Measurements from ENCODE around the gene POLR2J2. TPM values are rescaled to one million over a fixed set of nuclear protein-coding genes. Genes with fewer than 3 reads are reported as not detected.
"Not testable (repeated sequence)": the region's sequence is repeated elsewhere in the genome, so short reads cannot be mapped to it uniquely, and the experiment has no call there.

POLR2J2 gene
- total RNA-seq, 1 donor from 2014 or later, result 8.9 TPM

GRCh38 chr7:102643404-102643803 is 28.1 kb downstream of the POLR2J2 start:
- H3K4me1 Mint-ChIP-seq (ENCODE audit: low read depth); H3K4me3 Mint-ChIP-seq (ENCODE audit: low read depth); H3K27me3 Mint-ChIP-seq; H3K36me3 Mint-ChIP-seq (ENCODE audit: insufficient read depth); DNase-seq (ENCODE audit: low spot score, unreplicated experiment); H3K9me3 Mint-ChIP-seq (ENCODE audit: low read depth); H3K27ac Mint-ChIP-seq: not testable (repeated sequence)

GRCh38 chr7:102642691-102643090 is 28.8 kb downstream of the POLR2J2 start, which contains the start of gene UPK3BL1:
Gene UPK3BL1 (minus strand): TSS chr7:102642791. CDS start chr7:102642741, 50 bp downstream.
- DNase-seq (ENCODE audit: low spot score, unreplicated experiment); H3K27ac Mint-ChIP-seq; H3K27me3 Mint-ChIP-seq; H3K36me3 Mint-ChIP-seq (ENCODE audit: insufficient read depth); H3K4me3 Mint-ChIP-seq (ENCODE audit: low read depth); H3K4me1 Mint-ChIP-seq (ENCODE audit: low read depth); H3K9me3 Mint-ChIP-seq (ENCODE audit: low read depth): not testable (repeated sequence)

- H3K27ac Mint-ChIP-seq; DNase-seq (ENCODE audit: low spot score, unreplicated experiment); H3K36me3 Mint-ChIP-seq (ENCODE audit: insufficient read depth); H3K4me1 Mint-ChIP-seq (ENCODE audit: low read depth); H3K27me3 Mint-ChIP-seq; H3K9me3 Mint-ChIP-seq (ENCODE audit: low read depth); H3K4me3 Mint-ChIP-seq (ENCODE audit: low read depth): not testable (repeated sequence)
These were observed 32.6 kb downstream of the POLR2J2 start for GRCh38 chr7:102638848-102639247.

- H3K36me3 Mint-ChIP-seq (ENCODE audit: insufficient read depth); H3K4me3 Mint-ChIP-seq (ENCODE audit: low read depth); H3K9me3 Mint-ChIP-seq (ENCODE audit: low read depth); DNase-seq (ENCODE audit: low spot score, unreplicated experiment); H3K27me3 Mint-ChIP-seq; H3K27ac Mint-ChIP-seq; H3K4me1 Mint-ChIP-seq (ENCODE audit: low read depth): not testable (repeated sequence)
These were observed 34.5 kb downstream of the POLR2J2 start for GRCh38 chr7:102636956-102637355.

- H3K4me3 Mint-ChIP-seq (ENCODE audit: low read depth); H3K36me3 Mint-ChIP-seq (ENCODE audit: insufficient read depth); H3K9me3 Mint-ChIP-seq (ENCODE audit: low read depth); H3K4me1 Mint-ChIP-seq (ENCODE audit: low read depth); H3K27me3 Mint-ChIP-seq; H3K27ac Mint-ChIP-seq; DNase-seq (ENCODE audit: low spot score, unreplicated experiment): not testable (repeated sequence)
These were observed 36.1 kb downstream of the POLR2J2 start for GRCh38 chr7:102635354-102635753.

- not testable (repeated sequence) for H3K27ac Mint-ChIP-seq; H3K27me3 Mint-ChIP-seq; H3K9me3 Mint-ChIP-seq (ENCODE audit: low read depth); H3K36me3 Mint-ChIP-seq (ENCODE audit: insufficient read depth); H3K4me3 Mint-ChIP-seq (ENCODE audit: low read depth); H3K4me1 Mint-ChIP-seq (ENCODE audit: low read depth); DNase-seq (ENCODE audit: low spot score, unreplicated experiment)
These were observed 37.2 kb downstream of the POLR2J2 start for GRCh38 chr7:102634299-102634698.

GRCh38 chr7:102630622-102631021 is 40.8 kb downstream of the POLR2J2 start:
- H3K27me3 Mint-ChIP-seq; H3K27ac Mint-ChIP-seq; H3K4me3 Mint-ChIP-seq (ENCODE audit: low read depth); DNase-seq (ENCODE audit: low spot score, unreplicated experiment); H3K9me3 Mint-ChIP-seq (ENCODE audit: low read depth); H3K36me3 Mint-ChIP-seq (ENCODE audit: insufficient read depth); H3K4me1 Mint-ChIP-seq (ENCODE audit: low read depth): not testable (repeated sequence)

- not testable (repeated sequence) for H3K36me3 Mint-ChIP-seq (ENCODE audit: insufficient read depth); H3K4me3 Mint-ChIP-seq (ENCODE audit: low read depth); H3K4me1 Mint-ChIP-seq (ENCODE audit: low read depth); H3K27ac Mint-ChIP-seq; H3K27me3 Mint-ChIP-seq; DNase-seq (ENCODE audit: low spot score, unreplicated experiment); H3K9me3 Mint-ChIP-seq (ENCODE audit: low read depth)
These were observed 44.1 kb downstream of the POLR2J2 start for GRCh38 chr7:102627271-102627904.

- not testable (repeated sequence) for H3K4me3 Mint-ChIP-seq (ENCODE audit: low read depth); H3K4me1 Mint-ChIP-seq (ENCODE audit: low read depth); DNase-seq (ENCODE audit: low spot score, unreplicated experiment); H3K27me3 Mint-ChIP-seq; H3K36me3 Mint-ChIP-seq (ENCODE audit: insufficient read depth); H3K27ac Mint-ChIP-seq; H3K9me3 Mint-ChIP-seq (ENCODE audit: low read depth)
These were observed 53.3 kb downstream of the POLR2J2 start for GRCh38 chr7:102618122-102618521.

GRCh38 chr7:102616507-102617125 is 54.8 kb downstream of the POLR2J2 start, which contains the start of gene RASA4:
Gene RASA4 (minus strand): TSS chr7:102616756. CDS start chr7:102616689, 67 bp downstream.
- not testable (repeated sequence) for H3K4me3 Mint-ChIP-seq (ENCODE audit: low read depth); H3K9me3 Mint-ChIP-seq (ENCODE audit: low read depth); H3K27me3 Mint-ChIP-seq; H3K4me1 Mint-ChIP-seq (ENCODE audit: low read depth); H3K27ac Mint-ChIP-seq; DNase-seq (ENCODE audit: low spot score, unreplicated experiment); H3K36me3 Mint-ChIP-seq (ENCODE audit: insufficient read depth)

Other genes with a start within 250 kb of the POLR2J2 start
- gene ORAI2, start 238.1 kb downstream of the POLR2J2 start, total RNA-seq, result 35.4 and 41.8 TPM in 2 replicates
- 14.3 and 16.4 TPM in 2 replicates for gene ALKBH4, start 206.8 kb downstream of the POLR2J2 start, total RNA-seq
- gene LRWD1, start 206.7 kb downstream of the POLR2J2 start, total RNA-seq, result 27.7 and 31.8 TPM in 2 replicates
- gene POLR2J, start 192.7 kb downstream of the POLR2J2 start, total RNA-seq, result 48.6 and 50.5 TPM in 2 replicates
- 8.7 and 10.8 TPM in 2 replicates for gene RASA4B, start 153.9 kb downstream of the POLR2J2 start, total RNA-seq
- gene UPK3BL2, start 128.0 kb downstream of the POLR2J2 start, total RNA-seq, result 9.4 and 13.4 TPM in 2 replicates
- gene SPDYE2, start 120.4 kb downstream of the POLR2J2 start, total RNA-seq, result not detected in 2 replicates
- gene POLR2J3, start 99.1 kb downstream of the POLR2J2 start, total RNA-seq, result 28.2 and 31.5 TPM in 2 replicates
- gene RASA4, start 54.9 kb downstream of the POLR2J2 start, total RNA-seq, result 20.2 and 21.0 TPM in 2 replicates
- gene UPK3BL1, start 28.9 kb downstream of the POLR2J2 start, total RNA-seq, result 18.9 and 19.2 TPM in 2 replicates
- not detected in 2 replicates for gene SPDYE2B, start 21.3 kb downstream of the POLR2J2 start, total RNA-seq
- 13.9 and 19.4 TPM in 2 replicates for gene FAM185A, start 77.3 kb upstream of the POLR2J2 start, total RNA-seq
- gene LRRC17, start 241.3 kb upstream of the POLR2J2 start, total RNA-seq, result 1.3 and 2.3 TPM in 2 replicates